Loucy (cell line): ENCODE data around the gene CNNM3.

ENCODE experiments used
- H2AFZ ChIP-seq: fragments of 200-600 bp; sonication (generic); 2 replicates; pipeline ENCODE4 v1.6.0; 2016; ENCODE audit warnings: antibody characterized with exemption, mild to moderate bottlenecking, low read length, moderate library complexity
- H3F3A ChIP-seq: fragments of 200-600 bp; 2 replicates; pipeline ENCODE4 v1.6.0; 2016; ENCODE audit warnings: antibody characterized with exemption, low read depth, mild to moderate bottlenecking
- H3K27me3 ChIP-seq: fragments of 200-600 bp; sonication (generic); 2 replicates; pipeline ENCODE4 v1.6.1; 2014; ENCODE audit warnings: low read length, mild to moderate bottlenecking; ENCODE audit not compliant: insufficient read depth, poor library complexity, severe bottlenecking
- H3K36me3 ChIP-seq: fragments of 200-600 bp; sonication (generic); 2 replicates; pipeline ENCODE4 v1.6.1; 2016; ENCODE audit warnings: low read length; ENCODE audit not compliant: insufficient read depth
- H3K4me1 ChIP-seq: fragments of 200-600 bp; sonication (generic); 2 replicates; pipeline ENCODE4 v1.5.1; 2014; ENCODE audit warnings: low read length, mild to moderate bottlenecking; ENCODE audit not compliant: insufficient read depth, poor library complexity, severe bottlenecking
- H3K4me2 ChIP-seq: fragments of 200-600 bp; sonication (generic); 2 replicates; pipeline ENCODE4 v1.6.0; 2014; ENCODE audit warnings: antibody characterized with exemption, low read length, low read depth, mild to moderate bottlenecking; ENCODE audit not compliant: poor library complexity, severe bottlenecking
- H3K4me3 ChIP-seq: fragments of 200-600 bp; sonication (generic); 2 replicates; pipeline ENCODE4 v1.5.1; 2014; ENCODE audit warnings: low read length, mild to moderate bottlenecking, mixed read lengths; ENCODE audit not compliant: poor library complexity, severe bottlenecking
- H3K79me2 ChIP-seq: fragments of 200-600 bp; sonication (generic); 2 replicates; pipeline ENCODE4 v1.6.1; 2014; ENCODE audit warnings: low read length; ENCODE audit not compliant: insufficient read depth
- H3K9ac ChIP-seq: fragments of 200-600 bp; sonication (generic); 2 replicates; pipeline ENCODE4 v1.6.0; 2014; ENCODE audit warnings: mild to moderate bottlenecking, low read depth, low read length, moderate library complexity; ENCODE audit not compliant: poor library complexity, severe bottlenecking
- H3K9me2 ChIP-seq: fragments of 200-600 bp; sonication (generic); replicated peaks from 2 replicates; pipeline ENCODE4 v1.6.1; 2016; ENCODE audit warnings: low read depth, low read length, mixed read lengths
- H3K9me3 ChIP-seq: fragments of 200-600 bp; sonication (generic); 2 replicates; pipeline ENCODE4 v1.6.1; 2014; ENCODE audit warnings: mild to moderate bottlenecking, antibody characterized with exemption, low read length, low read depth; ENCODE audit not compliant: insufficient read depth
- H4K20me1 ChIP-seq: fragments of 200-600 bp; sonication (generic); 2 replicates; pipeline ENCODE4 v1.6.0; 2014; ENCODE audit warnings: antibody characterized with exemption, low read length, mild to moderate bottlenecking; ENCODE audit not compliant: insufficient read depth, poor library complexity, severe bottlenecking
- CTCF ChIP-seq: fragments of 200-600 bp; sonication (generic); conservative IDR thresholded peaks from 2 replicates; pipeline ENCODE4 v1.5.1; 2014; ENCODE audit warnings: mild to moderate bottlenecking, antibody characterized with exemption, low read length
- EZH2phosphoT487 ChIP-seq: fragments of 200-600 bp; IDR thresholded peaks from 2 replicates; pipeline ENCODE4 v1.6.1; 2018; ENCODE audit warnings: antibody characterized with exemption, mild to moderate bottlenecking, moderate library complexity, borderline replicate concordance

CNNM3 gene

DNA sequence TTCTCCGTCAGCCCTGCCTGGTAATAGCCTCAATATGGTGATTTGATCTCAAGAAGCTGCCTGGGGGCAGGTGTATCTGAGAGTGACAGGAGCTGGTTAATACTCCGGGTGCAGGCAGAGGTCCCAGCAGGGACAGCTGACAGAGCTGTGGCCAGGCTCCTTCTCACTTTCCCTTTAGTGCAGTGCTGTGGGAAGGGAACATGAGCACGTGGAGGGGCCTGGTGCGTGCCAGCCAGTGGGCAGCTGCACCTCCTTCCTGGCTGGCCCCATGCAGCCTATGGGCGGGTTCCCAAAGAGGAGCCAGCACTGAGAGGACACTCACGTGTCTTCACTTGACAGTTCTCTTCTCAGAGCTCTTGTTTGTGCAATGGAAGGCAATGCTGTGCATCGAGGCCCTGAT, 46.3 kb upstream of the CNNM3 start:
- H3F3A ChIP-seq, result no peaks in the 10 kb centered on the region
- no peaks in the 10 kb centered on the region for H3K9me3 ChIP-seq
- H3K4me2 ChIP-seq, result no peak overlapping the region
- no peak for TF ChIP-seq EZH2phosphoT487
- TF ChIP-seq CTCF, result no peak
- no peaks in the 10 kb centered on the region for H3K27me3 ChIP-seq
- H3K4me1 ChIP-seq, result peaks cover 10% of the 10 kb centered on the region
- no peaks in the 10 kb centered on the region for H3K79me2 ChIP-seq
- no peaks in the 10 kb centered on the region for H4K20me1 ChIP-seq
- H3K9me2 ChIP-seq, result no peaks in the 10 kb centered on the region
- H2AFZ ChIP-seq, result no peak overlapping the region
- H3K9ac ChIP-seq, result no peak overlapping the region
- no peaks in the 10 kb centered on the region for H3K36me3 ChIP-seq
- no peak overlapping the region for H3K4me3 ChIP-seq

DNA sequence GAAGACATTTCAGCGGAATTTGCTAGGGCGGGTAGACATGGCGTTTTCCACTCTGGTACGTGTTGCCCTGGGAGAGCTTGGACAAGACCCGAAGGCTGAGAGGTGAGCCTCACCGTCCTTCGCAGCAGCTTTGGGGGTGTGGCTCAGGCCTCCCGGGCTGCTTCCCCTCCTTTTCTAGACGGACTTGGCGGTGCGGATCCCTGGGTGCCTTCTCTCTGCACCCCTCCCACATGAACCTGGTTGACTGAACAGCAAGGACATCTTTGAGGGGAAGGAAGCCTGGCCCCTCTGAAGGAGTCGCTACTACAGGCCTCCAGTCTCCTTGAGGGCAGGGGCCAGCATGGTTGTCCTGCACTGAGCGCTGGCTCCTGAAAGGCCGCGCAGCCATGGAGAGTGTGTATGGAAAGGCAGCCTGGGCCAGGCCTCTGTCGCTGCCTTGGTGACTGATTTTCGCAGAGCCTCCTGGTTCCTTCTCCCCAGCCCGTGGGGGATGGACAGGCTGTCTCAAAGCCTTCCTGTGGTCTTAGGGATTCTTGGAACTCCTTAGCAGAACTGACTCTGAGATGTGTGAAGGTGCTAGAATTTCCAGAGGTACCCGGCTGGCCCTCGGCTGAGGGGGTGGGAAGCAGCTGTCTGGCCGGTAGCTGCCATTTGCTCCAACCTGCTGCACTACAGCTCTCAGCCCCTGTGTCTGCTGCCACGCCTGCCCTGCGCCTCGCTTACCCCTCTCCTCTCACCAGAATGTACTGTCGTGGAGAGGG, 45.4 kb upstream of the CNNM3 start:
- peaks cover 7% of the 10 kb centered on the region for H3K4me1 ChIP-seq
- no peaks in the 10 kb centered on the region for H3K9me2 ChIP-seq
- no peaks in the 10 kb centered on the region for H3K9me3 ChIP-seq
- H3F3A ChIP-seq, result no peaks in the 10 kb centered on the region
- H2AFZ ChIP-seq, result no peak overlapping the region
- no peaks in the 10 kb centered on the region for H3K79me2 ChIP-seq
- no peaks in the 10 kb centered on the region for H3K36me3 ChIP-seq
- no peak overlapping the region for H3K9ac ChIP-seq
- H3K27me3 ChIP-seq, result no peaks in the 10 kb centered on the region
- no peak for TF ChIP-seq EZH2phosphoT487
- TF ChIP-seq CTCF, result no peak
- no peak overlapping the region for H3K4me3 ChIP-seq
- H4K20me1 ChIP-seq, result no peaks in the 10 kb centered on the region
- no peak overlapping the region for H3K4me2 ChIP-seq

GRCh38 chr2:96771796-96772618, 44.1 kb upstream of the CNNM3 start:
- Histone ChIP-seq H3K9me2 (no peaks in the 10 kb centered on the region), H3K9ac (no peak overlapping the region), H3K4me3 (no peak overlapping the region), H3K36me3 (no peaks in the 10 kb centered on the region), H3K4me2 (no peak overlapping the region), H3K9me3 (no peaks in the 10 kb centered on the region), H2AFZ (no peak overlapping the region), H3K79me2 (no peaks in the 10 kb centered on the region), H3K27me3 (no peaks in the 10 kb centered on the region), H4K20me1 (no peaks in the 10 kb centered on the region), H3K4me1 (peaks cover 5% of the 10 kb centered on the region), H3F3A (no peaks in the 10 kb centered on the region)
- TF ChIP-seq EZH2phosphoT487, result no peak
- TF ChIP-seq CTCF, result no peak
